NCI-H748 (cell line): Measurements from ENCODE around the gene ACTMAP.

Source experiments
- DNase-seq: peaks from one replicate; lab custom pipeline; 2025; ENCODE audit not compliant: unreplicated experiment; lab: John Stamatoyannopoulos, UW

ACTMAP gene

GRCh38 chr19:40701758-40702157 lies 48.5 kb downstream of the ACTMAP start:
- no peak for DNase-seq

DNA sequence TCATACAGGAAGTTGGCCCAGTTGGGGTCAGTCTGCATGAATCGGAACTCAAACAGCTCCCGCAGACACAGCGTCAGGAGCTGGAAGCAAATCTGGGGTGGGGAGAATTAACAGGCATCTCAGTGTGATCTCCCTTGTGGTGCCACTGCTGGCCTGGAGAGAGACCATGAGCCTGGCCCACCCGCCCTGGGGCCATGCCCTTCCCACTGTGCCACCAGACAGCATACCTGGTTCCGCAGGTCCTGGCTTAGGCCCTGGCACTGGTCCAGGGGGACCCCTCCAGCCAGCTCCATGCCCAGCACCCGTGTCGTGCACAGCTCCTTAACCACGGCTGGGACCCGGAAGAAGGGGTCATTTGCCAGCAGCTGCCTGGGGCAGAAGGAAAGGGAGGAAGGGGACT lies 50.2 kb downstream of the ACTMAP start:
- DNase-seq, result no peak

DNA sequence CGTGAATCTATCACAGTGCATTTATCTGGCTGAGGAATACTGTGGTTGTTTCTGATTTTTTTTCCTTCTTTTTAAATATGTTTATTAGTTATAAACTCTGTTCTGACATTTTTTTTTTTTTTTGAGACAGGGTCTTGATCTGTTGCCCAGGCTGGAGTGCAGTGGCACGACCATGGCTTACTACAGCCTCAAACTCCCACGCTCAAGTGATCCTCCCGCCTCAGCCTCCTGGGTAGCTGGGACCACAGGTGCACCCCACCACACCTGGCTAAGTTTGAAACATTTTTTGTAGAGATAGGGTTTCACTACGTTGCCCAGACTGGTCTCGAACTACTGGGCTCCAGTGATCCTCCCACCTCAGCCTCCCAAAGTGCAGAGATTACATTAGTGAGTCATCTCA lies 53.3 kb downstream of the ACTMAP start:
- DNase-seq, result no peak

GRCh38 chr19:40695881-40696280 lies 54.4 kb downstream of the ACTMAP start:
- DNase-seq, result no peak

DNA sequence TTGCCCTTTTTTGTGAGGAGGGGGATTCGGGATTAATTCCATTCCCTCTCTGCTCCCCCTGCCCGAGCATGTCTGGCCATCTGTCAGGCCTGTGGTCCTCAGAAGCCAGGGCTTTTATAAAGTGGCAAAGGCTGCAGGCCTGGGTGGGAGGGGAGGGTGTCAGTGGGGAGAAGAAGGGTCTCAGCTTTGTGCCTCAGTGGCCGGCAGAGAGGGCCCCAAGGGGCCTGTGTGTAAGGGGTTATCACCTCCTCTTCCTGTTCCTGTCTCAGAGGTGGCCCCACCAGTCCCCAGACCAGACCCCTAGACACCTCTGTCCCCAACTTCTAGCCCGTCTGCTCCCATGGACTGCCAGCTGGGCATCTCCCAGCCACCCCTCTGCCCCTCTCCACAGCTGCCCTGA lies 56.4 kb downstream of the ACTMAP start:
- DNase-seq, result no peak

- no peak for DNase-seq
Measured at GRCh38 chr19:40693150-40693788, 57.0 kb downstream of the ACTMAP start.

GRCh38 chr19:40692212-40692551 lies 58.1 kb downstream of the ACTMAP start:
- DNase-seq, result no peak

DNA sequence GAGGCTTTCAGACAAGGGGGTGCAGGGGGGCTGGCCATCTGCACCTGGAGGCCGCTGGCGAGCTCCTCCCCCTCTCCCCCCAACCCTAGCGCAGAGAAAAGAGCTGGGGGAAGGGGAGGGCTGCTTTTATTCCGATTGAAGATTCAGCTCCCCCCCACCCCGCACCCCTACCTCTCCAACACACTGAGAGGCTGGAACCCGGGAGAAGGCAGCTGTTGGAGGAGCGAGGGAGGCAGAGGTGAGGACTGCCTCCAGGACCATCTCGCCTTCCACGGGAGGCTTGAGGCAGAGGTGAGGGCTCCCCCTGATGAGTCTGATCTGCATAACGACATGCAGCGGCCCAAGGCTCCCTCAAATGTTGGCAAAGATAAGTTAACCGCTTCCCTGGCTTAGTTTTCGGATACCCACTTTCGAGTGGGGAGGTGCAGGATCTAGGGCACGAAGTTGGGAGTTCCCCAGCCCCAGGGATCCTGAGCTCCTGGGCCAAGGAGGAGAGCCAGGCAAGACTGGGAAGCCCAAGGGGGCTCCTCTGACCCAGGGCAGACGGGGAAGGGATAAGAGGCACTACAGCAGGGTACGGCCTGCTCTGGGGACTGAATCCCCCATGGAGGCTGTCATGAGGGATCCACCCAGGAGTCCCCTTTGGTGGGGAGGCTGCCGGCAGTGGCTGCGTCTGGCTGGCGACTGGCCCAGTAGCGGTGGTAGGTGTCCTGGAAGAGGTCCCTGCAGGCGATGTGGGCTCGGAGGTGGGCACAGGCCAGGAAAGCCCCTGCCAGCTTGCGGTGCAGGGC lies 58.7 kb downstream of the ACTMAP start:
- no peak for DNase-seq
